Activated CD8-positive, alpha-beta memory T cell treated with anti-CD3 and anti-CD28 coated beads, Interleukin-2, amount 50 U/mL, for 4 hours (primary cell): ENCODE data around the gene CEP41.
"Not testable (repeated sequence)": the region's sequence is repeated elsewhere in the genome, so short reads cannot be mapped to it uniquely, and the experiment has no call there.

Source experiments
- DNase-seq: peaks from one replicate; pipeline ENCODE4 v3.0.0-alpha.2; 2020

Gene CEP41

GRCh38 chr7:130458257-130458656 is 17.4 kb upstream of the CEP41 start:
- no peak for DNase-seq

GRCh38 chr7:130454959-130455358 is 14.1 kb upstream of the CEP41 start:
- no peak for DNase-seq

GRCh38 chr7:130452951-130453350 is 12.1 kb upstream of the CEP41 start:
- DNase-seq = no peak

DNA sequence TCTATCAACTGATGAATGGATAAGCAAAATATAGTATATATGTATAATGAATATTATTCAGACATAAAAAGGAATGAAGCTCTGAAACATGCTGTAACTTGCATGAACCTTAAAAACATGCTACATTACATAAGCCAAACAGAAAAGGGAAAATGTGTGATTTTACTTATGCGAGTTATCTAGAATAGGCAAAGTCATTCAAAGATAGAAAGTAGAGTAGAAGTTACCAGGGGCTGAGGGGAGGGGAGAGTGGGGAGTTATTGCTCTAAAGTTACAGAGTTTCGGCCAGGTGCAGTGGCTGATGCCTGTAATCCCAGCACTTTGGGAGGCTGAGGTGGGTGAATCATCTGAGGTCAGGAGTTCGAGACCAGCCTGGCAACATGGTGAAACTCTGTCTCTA is 10.5 kb upstream of the CEP41 start:
- DNase-seq = not testable (repeated sequence)

DNA sequence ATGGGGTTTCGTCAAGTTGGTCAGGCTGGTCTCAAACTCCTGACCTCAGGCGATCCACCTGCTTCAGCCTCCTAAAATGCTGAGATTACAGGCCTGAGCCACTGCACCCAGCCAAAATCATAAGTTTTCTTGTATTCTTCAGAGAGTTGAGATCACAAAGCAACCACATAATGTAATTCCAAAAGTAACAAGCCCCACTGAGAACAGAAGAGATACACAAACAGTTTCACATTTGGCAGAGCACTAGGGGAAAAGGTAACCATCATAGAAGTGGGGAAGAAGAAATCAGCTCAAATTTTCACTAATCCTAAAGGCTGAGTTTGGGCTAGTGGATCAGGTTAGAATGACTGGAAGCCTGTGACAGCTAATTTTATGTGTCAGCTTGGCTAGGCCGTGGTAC is 5.4 kb upstream of the CEP41 start:
- no peak for DNase-seq

- DNase-seq = no peak
Measured at GRCh38 chr7:130444751-130445407, 4.1 kb upstream of the CEP41 start.

DNA sequence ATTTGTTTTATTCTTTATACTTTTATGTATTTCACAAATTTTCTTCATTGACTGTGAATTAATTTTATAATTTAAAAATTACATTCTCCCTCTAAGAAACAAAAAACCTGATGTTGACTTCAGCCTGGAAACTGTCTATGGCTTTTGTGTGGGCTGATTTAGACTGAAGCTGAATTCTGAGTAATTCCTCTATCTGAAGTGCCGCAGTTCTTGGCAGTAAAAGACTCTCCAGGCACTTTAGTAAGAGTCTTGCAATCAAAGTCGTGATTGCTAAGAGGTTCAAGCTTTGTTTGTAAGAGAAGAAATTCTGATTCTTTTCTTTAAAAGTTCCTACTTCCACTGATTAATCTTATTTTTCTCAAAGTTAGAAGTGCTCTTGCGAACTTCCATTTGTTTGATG is 3.4 kb upstream of the CEP41 start:
- DNase-seq = no peak

DNA sequence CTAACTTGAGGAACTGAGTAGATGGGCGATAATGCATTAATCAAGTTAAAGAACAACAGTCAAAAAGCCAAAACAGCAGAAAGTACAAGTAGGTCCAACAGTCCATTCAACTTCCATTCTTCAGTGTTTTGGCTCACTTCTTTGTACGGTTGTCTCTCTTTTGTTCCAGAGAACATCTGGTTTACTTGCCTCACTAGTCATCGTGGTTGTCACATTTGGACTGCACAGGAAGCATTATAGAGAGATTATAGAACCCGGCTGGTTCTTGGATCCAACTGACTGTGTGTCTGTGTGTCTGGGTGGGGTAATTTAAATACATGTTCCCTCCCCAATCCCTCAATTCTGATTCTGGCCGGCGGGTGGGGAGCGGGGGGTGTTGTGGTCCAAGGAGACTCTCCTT is 1.8 kb upstream of the CEP41 start:
- no peak for DNase-seq

DNA sequence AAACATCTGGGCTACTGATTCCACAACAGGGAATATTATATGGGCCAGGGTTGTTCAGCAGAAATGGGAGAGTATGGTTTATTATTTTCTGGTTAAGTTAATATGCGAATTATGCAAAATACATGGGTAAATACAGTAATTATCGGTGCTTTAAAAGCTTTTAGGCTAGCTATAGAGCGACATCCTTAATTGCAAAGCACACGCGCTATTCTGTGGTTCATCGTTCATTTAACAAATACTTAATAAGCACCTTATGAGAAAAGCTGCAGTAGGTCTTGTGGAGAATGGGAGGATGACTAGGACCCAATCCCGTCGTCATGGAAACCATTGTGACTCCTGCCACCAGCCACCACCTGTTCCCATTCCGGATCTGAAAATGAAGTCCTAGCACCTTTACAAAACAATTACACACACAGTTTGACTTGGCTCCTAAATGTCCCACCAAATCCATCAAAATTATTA is 623 bp upstream of the CEP41 start:
- DNase-seq = no peak

- DNase-seq = no peak
Measured at GRCh38 chr7:130436253-130436652, 4.6 kb downstream of the CEP41 start.

DNA sequence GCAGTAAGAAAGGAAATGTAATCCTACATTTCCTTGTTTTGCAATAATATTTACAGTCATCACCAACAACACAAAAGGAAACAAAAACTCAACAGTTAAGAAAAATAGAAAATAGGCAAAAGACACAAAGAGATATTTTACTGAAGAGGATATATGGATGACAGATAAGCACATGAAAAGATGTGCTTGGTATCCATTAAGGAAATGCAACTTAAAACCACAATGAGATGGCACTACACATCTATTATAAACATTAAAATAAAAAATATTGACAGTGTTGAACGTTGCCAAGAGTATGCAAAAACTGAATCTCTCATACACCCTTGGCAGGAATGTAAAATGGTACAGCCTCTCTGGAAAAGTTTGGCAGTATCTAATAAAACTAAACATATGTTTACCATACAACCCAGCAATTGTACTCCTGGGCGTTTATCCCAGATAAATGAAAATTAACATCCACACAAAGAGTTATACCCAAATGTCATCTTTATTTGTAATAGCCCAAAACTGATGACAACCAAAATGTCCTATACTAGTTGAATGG is 5.4 kb downstream of the CEP41 start:
- DNase-seq = no peak

DNA sequence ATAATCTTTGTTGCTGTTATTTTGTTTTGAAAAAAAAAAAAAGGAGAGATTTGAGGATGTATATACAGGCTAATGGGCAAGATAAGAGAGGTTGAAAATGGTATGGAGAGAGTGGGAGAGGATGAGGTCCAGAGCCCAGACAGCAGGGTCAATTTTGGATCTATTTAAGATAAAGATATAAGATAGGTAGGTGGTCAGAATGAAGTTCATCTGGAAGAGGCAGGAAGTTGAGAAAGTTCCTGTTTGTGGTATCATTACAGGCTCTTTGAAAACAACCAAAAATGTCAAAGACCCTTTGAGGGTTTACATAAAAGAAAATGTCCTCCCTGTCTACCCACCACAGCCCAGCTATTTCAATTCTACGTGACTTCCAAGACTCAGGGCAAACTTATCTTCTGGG is 7.5 kb downstream of the CEP41 start:
- no peak for DNase-seq

GRCh38 chr7:130432886-130433285 is 7.9 kb downstream of the CEP41 start:
- no peak for DNase-seq

DNA sequence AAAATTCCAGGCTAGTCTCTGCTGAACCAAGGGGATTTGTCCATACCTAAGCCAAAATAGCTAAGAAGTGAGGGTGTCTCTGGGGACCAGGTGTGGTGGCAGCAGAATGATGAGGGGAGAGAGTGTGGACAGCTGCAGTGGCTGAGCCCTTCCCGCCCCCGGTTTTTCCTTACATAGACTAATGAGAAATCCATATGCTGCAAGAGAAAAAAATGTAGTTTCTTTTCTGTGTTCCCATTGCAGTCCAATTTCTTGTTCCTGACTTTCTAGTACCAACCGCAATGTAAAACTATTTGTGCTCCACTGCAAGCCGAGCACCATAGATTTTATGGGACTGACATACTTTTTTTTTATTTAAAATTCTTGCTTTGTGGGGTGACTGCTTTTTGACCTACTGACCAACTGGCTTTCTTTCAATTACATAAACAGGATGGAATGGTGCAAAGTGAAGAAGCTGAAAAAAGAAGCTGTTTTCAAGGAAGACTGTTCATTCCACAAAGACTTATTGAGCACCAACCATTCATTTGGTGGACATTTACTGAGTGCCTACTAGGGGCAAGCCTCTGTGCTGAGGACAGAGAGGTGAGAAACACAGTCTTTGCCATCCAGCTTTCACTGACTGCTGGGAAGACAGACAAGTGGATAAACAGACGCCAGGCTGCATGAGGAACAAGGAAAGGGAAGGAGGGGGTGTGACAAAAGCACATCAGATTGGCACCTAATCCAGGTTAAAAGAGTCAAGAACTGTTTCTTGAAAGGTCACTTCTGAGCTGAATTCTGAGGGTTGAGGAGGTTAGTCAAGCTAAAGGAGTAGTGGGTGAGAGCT is 9.8 kb downstream of the CEP41 start:
- no peak for DNase-seq

DNA sequence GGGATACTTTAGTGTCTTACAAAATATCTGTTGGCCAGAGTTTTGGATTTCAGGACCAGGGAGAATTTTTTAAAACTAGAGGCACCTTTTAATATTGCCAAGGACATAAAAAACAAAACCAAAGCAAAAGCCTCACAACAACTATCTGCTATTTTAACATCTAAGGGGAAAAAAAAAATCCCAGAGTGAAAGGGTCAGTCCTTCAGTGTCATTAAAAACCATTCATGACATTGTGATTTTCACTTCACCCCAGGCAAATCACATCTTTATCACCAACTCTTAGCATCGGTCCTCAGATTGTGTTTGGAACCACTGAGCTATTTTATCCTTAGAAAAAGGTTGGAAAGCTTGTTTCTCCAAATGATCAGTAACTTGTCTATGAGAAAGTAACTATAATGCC is 10.7 kb downstream of the CEP41 start:
- DNase-seq = no peak

DNA sequence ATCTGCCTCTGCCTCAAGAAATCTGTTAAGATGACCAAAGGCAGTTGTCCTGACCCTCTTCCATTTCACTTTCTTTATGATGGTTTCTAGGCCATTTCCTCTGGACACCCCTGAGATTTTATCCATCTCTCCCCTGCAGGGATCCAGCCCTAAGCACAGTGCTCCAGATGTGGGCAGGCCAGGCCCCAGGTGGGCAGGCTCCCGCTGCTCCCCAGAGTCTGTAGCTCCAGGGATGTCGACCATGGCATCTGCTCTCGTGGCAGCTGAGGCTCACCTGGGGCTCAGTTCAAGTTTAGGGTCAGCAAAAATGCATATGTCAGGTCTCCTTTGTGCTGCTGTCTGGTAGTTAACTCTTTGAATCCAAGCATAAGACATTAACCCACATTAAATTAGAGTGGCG is 11.8 kb downstream of the CEP41 start:
- DNase-seq = no peak

DNA sequence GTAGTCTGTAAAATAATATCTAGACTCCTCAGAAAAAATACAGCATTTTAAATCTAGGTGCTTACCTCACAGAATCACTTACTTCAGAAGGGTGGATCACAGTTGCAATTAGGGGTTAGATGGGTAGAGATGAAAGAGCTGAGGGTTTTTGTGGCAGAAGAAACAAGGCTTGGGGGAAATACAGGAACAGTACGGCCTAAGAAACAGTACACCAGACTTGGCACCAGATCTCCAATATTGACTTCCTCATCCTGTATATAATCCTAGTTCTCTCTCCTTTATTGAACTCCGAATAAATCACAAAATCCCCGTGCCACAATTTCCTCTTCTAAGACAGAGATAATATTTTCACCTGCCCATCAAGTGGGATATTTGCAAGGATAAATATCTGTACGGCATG is 14.3 kb downstream of the CEP41 start:
- no peak for DNase-seq

- DNase-seq = no peak
Measured at GRCh38 chr7:130425796-130426195, 15.0 kb downstream of the CEP41 start.

GRCh38 chr7:130423501-130424037 is 17.2 kb downstream of the CEP41 start:
- no peak for DNase-seq

GRCh38 chr7:130421684-130422083 is 19.1 kb downstream of the CEP41 start:
- DNase-seq = no peak

- no peak for DNase-seq
Measured at GRCh38 chr7:130420943-130421578, 19.8 kb downstream of the CEP41 start.

DNA sequence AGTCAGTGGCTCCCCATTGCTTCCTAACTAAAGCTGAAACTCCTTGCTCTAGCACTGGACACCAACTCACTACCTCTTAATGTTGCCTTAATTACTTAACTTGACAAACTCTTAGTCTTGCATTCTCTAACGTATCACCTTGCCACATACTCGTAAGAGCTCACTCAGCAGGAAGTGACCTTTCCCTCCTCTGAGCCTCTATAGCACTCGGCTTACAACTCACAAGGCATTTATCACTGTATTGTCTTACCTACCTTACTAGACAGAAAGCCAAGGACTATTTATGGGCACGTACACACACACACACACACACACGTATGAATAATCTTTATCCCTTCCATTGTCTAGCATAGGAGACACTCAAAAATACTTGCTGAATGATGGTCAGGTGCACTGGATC is 21.2 kb downstream of the CEP41 start:
- no peak for DNase-seq

DNA sequence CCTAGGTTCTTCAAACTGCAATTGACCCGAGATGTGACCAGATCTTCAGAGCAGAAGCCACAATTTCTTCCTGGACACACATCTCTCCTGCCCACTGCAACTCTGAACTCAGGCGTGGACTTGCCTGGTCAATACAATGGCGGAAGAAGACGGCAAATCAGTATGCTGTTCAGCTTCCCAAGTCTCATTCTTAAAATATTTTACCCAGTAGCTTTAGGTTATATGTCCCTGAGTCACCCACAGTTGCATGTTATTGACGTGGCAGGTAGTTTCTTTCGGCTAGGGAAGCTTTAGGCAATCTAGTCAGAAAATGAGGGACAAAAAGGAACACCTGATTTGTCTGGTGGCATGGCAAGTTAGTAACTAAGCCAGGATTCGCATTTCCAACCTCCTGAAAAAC is 22.5 kb downstream of the CEP41 start:
- no peak for DNase-seq

- no peak for DNase-seq
Measured at GRCh38 chr7:130417213-130417612, 23.6 kb downstream of the CEP41 start.
